OCI-LY7 (cell line): ENCODE measurements around the gene CHST13. TPM values are rescaled to one million over a fixed set of nuclear protein-coding genes. Genes with fewer than 3 reads are reported as not detected.

Source experiments
- small RNA-seq: library from RNA; depleted of rRNA; stranded (forward); fragments of <200 nt; gene quantifications from one replicate; pipeline ENCODE3, GENCODE V24; 2014
- total RNA-seq, 2 experiments: library from RNA; depleted of rRNA in 1 of 2; stranded (reverse); fragments of >200 nt in 1 of 2; shearing (Covaris generic) in 1 of 2; gene quantifications; 2 replicates each; pipeline ENCODE4 v1.2.3, GENCODE V29; 2014 to 2022

CHST13 gene
- total RNA-seq, 2 experiments from 2014 or later, result not detected

Small RNA genes lying within 50 kb of the gene (small RNA-seq; reads per million reads assigned to genes)
- gene RNA5SP138, result 0.73 reads per million, percentile 30 among the genes with 10 or more reads in this experiment

Other genes with a start within 250 kb of the CHST13 start
- gene KLF15, start 166.7 kb upstream of the CHST13 start, total RNA-seq (2014; rRNA removed; shearing (Covaris generic)), result 12.3 and 13.8 TPM in 2 replicates
- gene KLF15, start 166.7 kb upstream of the CHST13 start, total RNA-seq (2022), result 26.4 and 35.0 TPM in 2 replicates
- gene CFAP100, start 129.2 kb upstream of the CHST13 start, total RNA-seq (2014; rRNA removed; shearing (Covaris generic)), result not detected in 2 replicates
- not detected in 2 replicates for gene CFAP100, start 129.2 kb upstream of the CHST13 start, total RNA-seq (2022)
- 26.6 and 34.9 TPM in 2 replicates for gene ZXDC, start 48.3 kb upstream of the CHST13 start, total RNA-seq (2014; rRNA removed; shearing (Covaris generic))
- gene ZXDC, start 48.3 kb upstream of the CHST13 start, total RNA-seq (2022), result 32.2 and 38.6 TPM in 2 replicates
- 0.09 TPM in 1 of 2 replicates, not detected in the other for gene UROC1, start 6.4 kb upstream of the CHST13 start, total RNA-seq (2014; rRNA removed; shearing (Covaris generic))
- not detected in 2 replicates for gene UROC1, start 6.4 kb upstream of the CHST13 start, total RNA-seq (2022)
- gene C3orf22, start 34.8 kb downstream of the CHST13 start, total RNA-seq (2014; rRNA removed; shearing (Covaris generic)), result not detected in 2 replicates
- not detected in 2 replicates for gene C3orf22, start 34.8 kb downstream of the CHST13 start, total RNA-seq (2022)
- not detected in 2 replicates for gene TXNRD3, start 131.0 kb downstream of the CHST13 start, total RNA-seq (2014; rRNA removed; shearing (Covaris generic))
- gene TXNRD3, start 131.0 kb downstream of the CHST13 start, total RNA-seq (2022), result not detected in 2 replicates
- 19.8 and 21.2 TPM in 2 replicates for gene CHCHD6, start 180.1 kb downstream of the CHST13 start, total RNA-seq (2014; rRNA removed; shearing (Covaris generic))
- gene CHCHD6, start 180.1 kb downstream of the CHST13 start, total RNA-seq (2022), result 14.7 and 18.1 TPM in 2 replicates